A172 (cell line): ENCODE results near the gene CCNI2. TPM values are rescaled to one million over a fixed set of nuclear protein-coding genes. Genes with fewer than 3 reads are reported as not detected.

Experiments used
- DNase-seq: peaks from one replicate; pipeline ENCODE4 v3.0.0-alpha.2; 2015; ENCODE audit warnings: low spot score
- total RNA-seq: library from RNA; depleted of rRNA; stranded (reverse); fragments of >200 nt; shearing (Covaris generic); gene quantifications from 2 replicates; pipeline ENCODE4 v1.2.3, GENCODE V29; 2014; rRNA removed

The CCNI2 gene, protein sequence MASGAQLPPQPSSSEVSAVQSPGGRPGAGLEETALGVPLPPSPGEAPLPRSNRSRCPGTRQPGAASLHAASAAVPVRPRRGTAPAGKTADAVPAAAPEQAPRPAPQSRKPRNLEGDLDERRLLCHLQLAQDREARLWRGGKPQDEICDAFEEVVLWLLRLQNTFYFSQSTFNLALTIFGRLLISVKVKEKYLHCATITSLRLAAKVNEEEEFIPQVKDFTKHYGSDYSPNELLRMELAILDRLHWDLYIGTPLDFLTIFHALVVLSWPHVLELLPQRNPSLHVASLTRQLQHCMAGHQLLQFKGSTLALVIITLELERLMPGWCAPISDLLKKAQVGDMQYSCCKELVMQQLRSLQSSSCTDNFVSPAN
- not detected in 2 replicates for total RNA-seq

GRCh38 chr5:132746954-132747615 lies at the start of gene CCNI2:
Gene CCNI2 (plus strand): TSS chr5:132747426. CDS start chr5:132747496, 70 bp downstream.
- no peak for DNase-seq

DNA sequence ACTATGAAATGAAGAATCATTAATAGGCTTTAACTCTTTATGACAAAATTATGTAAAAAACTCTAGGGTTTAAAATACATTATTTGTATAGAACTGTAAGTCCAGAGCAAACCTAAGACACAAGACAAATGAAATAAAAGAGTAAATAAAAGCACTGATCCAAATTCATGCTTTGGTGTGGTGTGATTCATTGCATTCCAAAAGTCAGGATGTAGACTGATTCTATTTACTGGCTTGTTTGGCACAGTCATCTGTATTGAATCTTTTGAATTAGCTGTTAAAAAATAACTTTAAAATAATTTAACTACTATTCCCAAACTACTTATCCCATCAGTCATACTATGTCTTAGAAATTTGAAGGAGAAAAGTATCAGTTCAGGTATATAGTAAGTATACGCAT lies 42.4 kb upstream of the CCNI2 start:
- peak; percentile 27 for DNase-seq

GRCh38 chr5:132708645-132709044 lies 38.6 kb upstream of the CCNI2 start:
- no peak for DNase-seq

- DNase-seq, result peak; percentile 16
Observed at GRCh38 chr5:132714456-132715307, 32.5 kb upstream of the CCNI2 start.

DNA sequence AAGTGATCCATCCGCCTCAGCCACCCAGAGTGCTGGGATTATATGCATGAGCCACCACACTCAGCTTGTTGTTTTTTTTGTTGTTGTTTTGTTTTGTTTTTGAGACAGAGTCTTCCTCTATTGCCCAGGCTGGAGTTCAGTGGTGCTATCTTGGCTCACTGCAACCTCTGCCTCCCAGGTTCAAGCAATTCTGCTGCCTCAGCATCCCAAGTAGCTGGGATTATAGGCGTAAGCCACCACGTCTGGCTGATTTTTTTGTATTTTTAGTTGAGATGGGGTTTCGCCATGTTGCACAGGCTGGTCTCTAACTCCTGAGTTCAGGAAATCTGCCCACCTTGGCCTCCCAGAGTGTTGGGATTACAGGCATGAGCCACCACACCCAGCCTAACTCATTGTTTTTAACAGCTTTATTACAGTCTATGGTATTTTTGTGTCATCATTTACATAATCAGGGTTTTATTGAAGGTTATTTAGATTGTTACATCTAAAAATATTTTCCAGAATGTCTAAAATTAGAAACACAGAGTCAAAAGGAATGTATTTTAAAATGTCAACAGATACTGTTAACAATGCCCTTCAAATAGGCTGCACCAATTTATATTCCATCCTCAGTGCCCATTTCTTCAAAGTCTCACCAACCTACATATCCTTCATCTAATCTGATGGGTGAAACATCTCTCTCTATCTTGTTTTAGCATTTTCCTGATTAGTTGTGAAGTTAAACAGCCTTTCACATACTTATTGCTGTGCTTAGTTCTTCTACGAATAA lies 28.5 kb upstream of the CCNI2 start:
- DNase-seq, result no peak

DNA sequence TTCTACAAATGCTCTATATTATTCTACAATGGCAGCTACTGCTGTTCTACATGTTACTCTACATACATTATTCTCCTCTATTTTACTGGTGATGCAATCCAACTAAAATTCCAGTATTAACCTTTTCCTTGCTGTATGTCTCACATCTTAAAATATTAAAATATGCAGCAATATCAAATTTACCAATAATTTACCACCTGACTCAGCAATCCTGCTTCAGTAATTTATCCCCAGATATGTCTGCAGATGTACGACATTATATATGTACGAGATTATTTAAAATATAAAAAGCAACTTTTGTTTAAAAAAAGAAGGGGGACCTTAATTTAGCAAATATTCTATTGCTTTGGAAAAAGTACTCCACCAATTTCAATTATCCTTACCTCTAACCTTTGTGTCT lies 21.5 kb upstream of the CCNI2 start:
- no peak for DNase-seq

GRCh38 chr5:132729896-132730295 lies 17.3 kb upstream of the CCNI2 start:
- no peak for DNase-seq

DNA sequence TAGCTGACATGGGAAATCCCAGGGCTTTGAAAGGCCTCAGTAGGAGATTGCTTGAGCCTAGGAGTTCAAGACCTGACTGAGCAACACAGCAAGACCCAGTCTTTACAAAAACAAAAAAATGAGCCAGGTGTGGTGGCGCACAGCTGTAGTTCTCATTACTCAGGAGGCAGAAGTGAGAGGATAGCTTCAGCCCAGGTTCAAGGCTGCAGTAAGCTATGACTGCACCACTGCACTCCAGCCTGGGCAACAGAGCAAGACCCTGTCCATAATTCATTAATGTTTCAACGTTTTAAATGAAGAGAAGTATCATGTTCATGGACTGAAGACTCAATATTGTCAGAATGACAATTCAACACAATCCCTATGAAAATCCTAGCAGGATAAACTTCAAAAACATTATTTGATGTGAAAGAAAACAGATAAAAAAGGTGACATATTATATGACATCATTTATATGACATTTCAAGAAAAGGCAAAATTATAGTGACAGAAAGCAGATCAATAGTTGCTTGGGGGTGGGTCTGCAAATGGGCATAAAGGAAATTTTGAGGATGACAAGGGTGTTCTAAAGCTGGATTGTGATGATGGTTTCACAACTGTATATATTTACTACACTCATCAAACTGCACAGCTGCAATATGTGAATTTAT lies 13.6 kb upstream of the CCNI2 start:
- DNase-seq, result no peak

GRCh38 chr5:132734687-132735086 lies 12.5 kb upstream of the CCNI2 start:
- DNase-seq, result no peak

- peak; percentile 95 for DNase-seq
Observed at GRCh38 chr5:132736853-132737833, 10.1 kb upstream of the CCNI2 start, which contains the start of gene KIF3A. Gene KIF3A (minus strand): TSS chr5:132737546. CDS start chr5:132737419, 127 bp downstream.

GRCh38 chr5:132737982-132738681 lies 9.1 kb upstream of the CCNI2 start:
- no peak for DNase-seq

DNA sequence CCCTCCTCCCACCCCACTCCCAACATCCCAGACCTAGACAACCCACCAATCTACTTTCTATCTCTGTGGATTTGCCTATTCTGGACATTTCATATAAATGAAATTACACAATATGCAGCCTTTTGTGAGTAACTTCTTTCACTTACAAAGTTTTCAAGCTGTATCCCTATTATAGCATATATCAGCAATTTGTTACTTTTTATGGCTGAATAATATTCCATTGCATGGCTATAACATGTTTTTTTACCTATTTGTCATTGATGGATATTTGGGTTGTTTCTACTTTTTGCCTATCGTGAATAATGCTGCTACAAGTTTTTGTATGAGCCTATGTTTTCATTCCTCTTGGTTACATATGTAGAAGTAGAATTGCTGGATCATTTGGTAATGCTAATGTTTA lies 8.0 kb upstream of the CCNI2 start:
- no peak for DNase-seq

GRCh38 chr5:132742158-132742557 lies 5.1 kb upstream of the CCNI2 start:
- no peak for DNase-seq

- DNase-seq, result no peak
Observed at GRCh38 chr5:132742626-132743025, 4.6 kb upstream of the CCNI2 start.

DNA sequence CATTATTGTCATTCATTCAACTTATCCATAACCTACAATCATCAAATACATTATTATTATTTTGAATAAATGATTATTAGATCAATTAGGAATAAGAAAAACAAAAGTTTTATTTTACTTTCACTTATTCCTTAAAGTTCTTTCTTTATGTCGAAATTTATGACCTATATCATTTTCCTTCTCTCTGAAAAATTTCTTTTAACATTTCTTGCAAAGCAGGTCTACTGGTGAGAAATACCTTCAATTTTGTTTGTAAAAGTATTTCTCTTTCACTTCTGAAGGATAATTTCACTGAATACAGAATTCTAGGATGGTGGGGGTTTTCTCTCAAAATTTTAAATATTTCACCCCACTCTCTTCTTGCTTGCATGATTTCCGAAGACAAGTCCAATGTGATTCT lies 2.6 kb upstream of the CCNI2 start:
- DNase-seq, result no peak

DNA sequence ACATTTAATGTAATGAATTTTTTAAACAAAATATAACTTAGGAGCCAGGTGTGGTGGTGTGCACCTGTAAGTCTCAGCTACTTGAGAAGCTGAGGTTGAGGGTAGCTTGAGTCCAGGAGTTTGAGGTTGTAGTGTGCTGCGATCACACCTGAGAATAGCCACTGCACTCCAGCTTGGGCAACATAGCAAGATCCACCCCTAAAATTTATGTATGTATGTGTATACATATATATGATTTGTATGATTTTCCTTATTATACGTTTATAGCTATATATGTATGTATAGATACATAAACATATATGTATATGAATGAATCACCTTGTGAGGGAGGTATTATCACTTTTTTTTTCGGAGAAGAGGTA lies 653 bp upstream of the CCNI2 start:
- DNase-seq, result no peak

GRCh38 chr5:132747616-132748440 lies 602 bp downstream of the CCNI2 start:
- DNase-seq, result no peak

GRCh38 chr5:132748522-132749000 lies 1.3 kb downstream of the CCNI2 start:
- DNase-seq, result no peak
